Activated naive CD8-positive, alpha-beta T cell treated with anti-CD3 and anti-CD28 coated beads, Interleukin-2, amount 10 ng/mL, durations not matched to agents 7 days and 5 days (primary cell): ENCODE data around the gene LRRC28. TPM values are rescaled to one million over a fixed set of nuclear protein-coding genes. Genes with fewer than 3 reads are reported as not detected.

ENCODE experiments used
- ATAC-seq: fragments of 150-1000 bp; cut with Tn5 transposase; one replicate; pipeline ENCODE4 v1.10.0; 2021; ENCODE audit warnings: low read depth, moderate library complexity
- POLR2A ChIA-PET: fragments of 350-600 bp; sonication (Branson Sonifier 250); formaldehyde crosslinking; loops from one replicate; lab custom pipeline; 2021; ENCODE audit warnings: antibody characterized with exemption; lab: Charles Lee
- DNase-seq: peaks from one replicate; pipeline ENCODE4 v3.0.0; 2021
- H3K27ac Mint-ChIP-seq: one replicate; pipeline ENCODE4 v1.8.0; 2022; ENCODE audit warnings: mild to moderate bottlenecking, mixed read lengths
- H3K27me3 Mint-ChIP-seq: one replicate; pipeline ENCODE4 v1.8.0; 2022; ENCODE audit warnings: mild to moderate bottlenecking, moderate library complexity, mixed read lengths
- H3K36me3 Mint-ChIP-seq: one replicate; pipeline ENCODE4 v1.8.0; 2021; ENCODE audit warnings: mild to moderate bottlenecking, mixed read lengths
- H3K4me1 Mint-ChIP-seq: one replicate; pipeline ENCODE4 v1.8.0; 2021; ENCODE audit warnings: mixed read lengths
- H3K4me3 Mint-ChIP-seq: one replicate; pipeline ENCODE4 v1.8.0; 2022; ENCODE audit warnings: mild to moderate bottlenecking, moderate library complexity, mixed read lengths
- H3K9me3 Mint-ChIP-seq: one replicate; pipeline ENCODE4 v1.8.0; 2021; ENCODE audit warnings: mixed read lengths
- total RNA-seq, 2 experiments: library from RNA; stranded (reverse); gene quantifications; one replicate each; pipeline ENCODE4 v1.2.3, GENCODE V29; 2021

The LRRC28 gene
- total RNA-seq, 2 experiments from 2014 or later: 18.0 to 20.3 TPM

- DNase-seq (no peak), ATAC-seq (no peak)
- POLR2A ChIA-PET: interaction anchor here (0.8 kb wide), 1 partner anchor 160 kb away, joined by 3 read pairs; no protein-coding TSS in a partner anchor
- peaks cover 11% of the 10 kb centered on the region for H3K4me1 Mint-ChIP-seq
- no peak overlapping the region for H3K27ac Mint-ChIP-seq
- no peaks in the 10 kb centered on the region for H3K36me3 Mint-ChIP-seq
- no peak overlapping the region for H3K4me3 Mint-ChIP-seq
- no peaks in the 10 kb centered on the region for H3K27me3 Mint-ChIP-seq
- no peaks in the 10 kb centered on the region for H3K9me3 Mint-ChIP-seq
Measured at GRCh38 chr15:99406716-99407487, 155.6 kb downstream of the LRRC28 start.

GRCh38 chr15:99407716-99408115 lies 156.4 kb downstream of the LRRC28 start:
- DNase-seq (no peak), ATAC-seq (peak; percentile 66)
- no peaks in the 10 kb centered on the region for H3K9me3 Mint-ChIP-seq
- H3K4me1 Mint-ChIP-seq: peaks cover 11% of the 10 kb centered on the region
- peak overlapping the region; percentile 58 for H3K27ac Mint-ChIP-seq
- no peaks in the 10 kb centered on the region for H3K27me3 Mint-ChIP-seq
- POLR2A ChIA-PET: no interaction called here
- H3K4me3 Mint-ChIP-seq: no peak overlapping the region
- H3K36me3 Mint-ChIP-seq: no peaks in the 10 kb centered on the region

GRCh38 chr15:99408236-99409096 lies 157.2 kb downstream of the LRRC28 start:
- DNase-seq (no peak), ATAC-seq (no peak)
- Mint-ChIP-seq H3K4me1 (peaks cover 11% of the 10 kb centered on the region), H3K9me3 (no peaks in the 10 kb centered on the region), H3K4me3 (no peak overlapping the region), H3K36me3 (no peaks in the 10 kb centered on the region), H3K27ac (no peak overlapping the region), H3K27me3 (no peaks in the 10 kb centered on the region)
- POLR2A ChIA-PET: no interaction called here

- H3K27ac Mint-ChIP-seq: no peak overlapping the region
- POLR2A ChIA-PET: no interaction called here
- DNase-seq (no peak), ATAC-seq (peak; percentile 54)
- no peak overlapping the region for H3K4me3 Mint-ChIP-seq
- no peaks in the 10 kb centered on the region for H3K36me3 Mint-ChIP-seq
- no peaks in the 10 kb centered on the region for H3K9me3 Mint-ChIP-seq
- peaks cover 11% of the 10 kb centered on the region for H3K4me1 Mint-ChIP-seq
- no peaks in the 10 kb centered on the region for H3K27me3 Mint-ChIP-seq
Measured at GRCh38 chr15:99409097-99409473, 157.8 kb downstream of the LRRC28 start.

- Mint-ChIP-seq H3K36me3 (no peaks in the 10 kb centered on the region), H3K9me3 (no peaks in the 10 kb centered on the region), H3K4me3 (no peak overlapping the region), H3K27ac (no peak overlapping the region), H3K4me1 (peaks cover 11% of the 10 kb centered on the region), H3K27me3 (no peaks in the 10 kb centered on the region)
- no peak for ATAC-seq
- DNase-seq: no peak
- POLR2A ChIA-PET: no interaction called here
Measured at GRCh38 chr15:99409560-99409959, 158.3 kb downstream of the LRRC28 start.

GRCh38 chr15:99410477-99410876 lies 159.2 kb downstream of the LRRC28 start:
- Mint-ChIP-seq H3K9me3 (no peaks in the 10 kb centered on the region), H3K27me3 (no peaks in the 10 kb centered on the region), H3K27ac (no peak overlapping the region), H3K4me1 (peaks cover 11% of the 10 kb centered on the region), H3K36me3 (no peaks in the 10 kb centered on the region), H3K4me3 (no peak overlapping the region)
- ATAC-seq (no peak), DNase-seq (no peak)
- POLR2A ChIA-PET: no interaction called here

- H3K4me1 Mint-ChIP-seq: peaks cover 11% of the 10 kb centered on the region
- H3K27me3 Mint-ChIP-seq: no peaks in the 10 kb centered on the region
- H3K27ac Mint-ChIP-seq: no peak overlapping the region
- no peaks in the 10 kb centered on the region for H3K9me3 Mint-ChIP-seq
- H3K4me3 Mint-ChIP-seq: no peak overlapping the region
- DNase-seq (no peak), ATAC-seq (no peak)
- no peaks in the 10 kb centered on the region for H3K36me3 Mint-ChIP-seq
- POLR2A ChIA-PET: no interaction called here
Measured at GRCh38 chr15:99411234-99411633, 160.0 kb downstream of the LRRC28 start.

- H3K4me1 Mint-ChIP-seq: peaks cover 11% of the 10 kb centered on the region
- no peaks in the 10 kb centered on the region for H3K9me3 Mint-ChIP-seq
- no peak for ATAC-seq
- no peak overlapping the region for H3K27ac Mint-ChIP-seq
- H3K27me3 Mint-ChIP-seq: no peaks in the 10 kb centered on the region
- H3K36me3 Mint-ChIP-seq: no peaks in the 10 kb centered on the region
- DNase-seq: no peak
- POLR2A ChIA-PET: no interaction called here
- no peak overlapping the region for H3K4me3 Mint-ChIP-seq
Measured at GRCh38 chr15:99412082-99412481, 160.8 kb downstream of the LRRC28 start.

- Mint-ChIP-seq H3K27ac (no peak overlapping the region), H3K9me3 (no peaks in the 10 kb centered on the region), H3K36me3 (no peaks in the 10 kb centered on the region), H3K4me1 (peaks cover 9% of the 10 kb centered on the region), H3K4me3 (no peak overlapping the region), H3K27me3 (no peaks in the 10 kb centered on the region)
- ATAC-seq (no peak), DNase-seq (no peak)
- POLR2A ChIA-PET: no interaction called here
Measured at GRCh38 chr15:99412626-99413025, 161.3 kb downstream of the LRRC28 start.

GRCh38 chr15:99413955-99414754 lies 162.9 kb downstream of the LRRC28 start:
- Mint-ChIP-seq H3K9me3 (peaks cover 1% of the 10 kb centered on the region), H3K27me3 (no peaks in the 10 kb centered on the region), H3K27ac (no peak overlapping the region), H3K4me3 (no peak overlapping the region), H3K4me1 (no peaks in the 10 kb centered on the region), H3K36me3 (peaks cover 3% of the 10 kb centered on the region)
- no peak for DNase-seq
- POLR2A ChIA-PET: no interaction called here
- no peak for ATAC-seq

- POLR2A ChIA-PET: no interaction called here
- Mint-ChIP-seq H3K36me3 (peaks cover 3% of the 10 kb centered on the region), H3K9me3 (peaks cover 1% of the 10 kb centered on the region), H3K27me3 (no peaks in the 10 kb centered on the region), H3K27ac (no peak overlapping the region), H3K4me3 (no peak overlapping the region), H3K4me1 (no peaks in the 10 kb centered on the region)
- ATAC-seq: no peak
- no peak for DNase-seq
Measured at GRCh38 chr15:99414755-99415731, 163.8 kb downstream of the LRRC28 start.
